Measurements from ENCODE around the gene USB1. TPM values are rescaled to one million over a fixed set of nuclear protein-coding genes. Genes with fewer than 3 reads are reported as not detected.

Gene USB1
- polyA plus RNA-seq, 1 experiment = 86.2 TPM

DNA sequence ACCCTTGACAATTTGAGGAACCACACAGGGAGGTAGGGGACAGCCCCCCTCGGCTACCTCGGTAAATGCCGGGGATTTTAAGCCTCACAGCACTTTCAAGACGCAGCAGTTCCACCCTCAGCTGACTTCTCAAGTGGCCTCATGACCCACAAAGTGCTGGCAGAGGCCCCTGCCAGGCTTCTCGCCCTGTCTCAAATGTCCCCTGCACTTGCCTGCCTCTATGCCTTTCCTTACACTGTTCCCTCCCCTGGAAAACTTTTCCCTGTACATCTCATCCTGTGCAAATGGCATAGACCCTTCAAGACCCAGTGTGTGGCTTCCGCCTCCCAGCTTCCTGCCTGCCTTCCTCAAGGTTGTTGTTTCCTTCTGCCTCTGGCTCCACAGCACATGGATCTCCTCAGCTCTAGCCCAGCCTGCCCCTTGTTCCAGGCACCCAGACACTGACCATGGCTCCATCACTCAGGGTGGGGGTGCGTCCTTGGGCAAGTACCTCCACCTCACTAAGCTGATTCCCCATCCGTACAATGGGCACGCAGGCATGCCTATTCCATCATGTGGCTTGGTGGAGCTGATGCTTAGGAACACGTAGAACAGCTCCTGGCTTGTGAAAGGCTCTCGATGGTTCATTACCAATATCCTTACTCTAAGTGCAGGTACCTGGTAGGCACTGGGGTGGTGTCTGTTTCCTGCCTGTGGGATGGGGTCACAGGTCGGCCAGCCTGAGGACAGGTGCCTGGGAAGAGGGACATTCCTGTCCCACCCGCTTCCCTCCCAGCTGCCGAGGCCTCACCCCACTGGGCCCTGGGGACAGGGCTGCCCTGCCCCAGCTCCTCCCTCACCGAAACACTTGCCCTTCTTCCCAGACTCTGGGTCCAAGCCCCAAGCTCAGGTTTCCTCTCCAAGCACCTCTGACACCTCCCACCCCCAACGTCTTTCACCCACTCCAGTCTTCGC lies 48.3 kb downstream of the USB1 start:
- CTCF ChIA-PET = interaction anchor here (1.4 kb wide), 1 partner anchor 17 kb away, joined by 4 read pairs; no protein-coding TSS in a partner anchor
- no peak for DNase-seq (ENCODE audit: low read depth)
- Histone ChIP-seq H3K27me3 (ENCODE audit: control insufficient read depth, insufficient read depth, low read length) (no peaks in the 10 kb centered on the region), H3K4me3 (ENCODE audit: low read depth, low read length) (no peak overlapping the region), H3K36me3 (ENCODE audit: control insufficient read depth, insufficient read depth, low read length) (no peaks in the 10 kb centered on the region)
- TF ChIP-seq, protein P1, sequence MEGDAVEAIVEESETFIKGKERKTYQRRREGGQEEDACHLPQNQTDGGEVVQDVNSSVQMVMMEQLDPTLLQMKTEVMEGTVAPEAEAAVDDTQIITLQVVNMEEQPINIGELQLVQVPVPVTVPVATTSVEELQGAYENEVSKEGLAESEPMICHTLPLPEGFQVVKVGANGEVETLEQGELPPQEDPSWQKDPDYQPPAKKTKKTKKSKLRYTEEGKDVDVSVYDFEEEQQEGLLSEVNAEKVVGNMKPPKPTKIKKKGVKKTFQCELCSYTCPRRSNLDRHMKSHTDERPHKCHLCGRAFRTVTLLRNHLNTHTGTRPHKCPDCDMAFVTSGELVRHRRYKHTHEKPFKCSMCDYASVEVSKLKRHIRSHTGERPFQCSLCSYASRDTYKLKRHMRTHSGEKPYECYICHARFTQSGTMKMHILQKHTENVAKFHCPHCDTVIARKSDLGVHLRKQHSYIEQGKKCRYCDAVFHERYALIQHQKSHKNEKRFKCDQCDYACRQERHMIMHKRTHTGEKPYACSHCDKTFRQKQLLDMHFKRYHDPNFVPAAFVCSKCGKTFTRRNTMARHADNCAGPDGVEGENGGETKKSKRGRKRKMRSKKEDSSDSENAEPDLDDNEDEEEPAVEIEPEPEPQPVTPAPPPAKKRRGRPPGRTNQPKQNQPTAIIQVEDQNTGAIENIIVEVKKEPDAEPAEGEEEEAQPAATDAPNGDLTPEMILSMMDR (IDR thresholded peaks at IDR 0.05; ENCODE audit: insufficient read depth, low read depth, low read length) = no peak
- POLR2A ChIA-PET = no interaction called here

DNA sequence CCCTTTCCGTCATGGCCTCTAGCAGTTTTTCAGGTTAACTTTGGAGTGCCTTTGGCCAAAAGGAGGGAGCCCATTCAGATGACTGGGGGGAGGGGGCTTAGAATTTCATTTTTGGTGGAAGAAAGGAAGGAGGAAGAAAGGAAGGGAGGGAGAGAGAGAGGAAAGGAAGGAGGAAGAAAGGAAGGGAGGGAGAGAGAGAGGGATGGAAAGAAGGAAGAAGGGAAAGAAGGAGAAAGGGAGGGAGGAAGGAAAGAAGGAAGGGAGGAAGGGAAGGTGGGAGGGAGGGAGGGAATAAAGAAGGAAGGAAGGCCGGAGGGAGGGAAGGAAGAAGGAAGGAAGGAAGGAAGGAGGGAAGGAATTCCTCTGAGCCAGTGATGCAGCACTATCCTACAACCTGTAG lies 50.1 kb downstream of the USB1 start:
- Histone ChIP-seq H3K4me3 (ENCODE audit: low read depth, low read length) (no peak overlapping the region), H3K27me3 (ENCODE audit: control insufficient read depth, insufficient read depth, low read length) (no peaks in the 10 kb centered on the region), H3K36me3 (ENCODE audit: control insufficient read depth, insufficient read depth, low read length) (no peaks in the 10 kb centered on the region)
- CTCF ChIA-PET = no interaction called here
- POLR2A ChIA-PET = no interaction called here
- no peak for DNase-seq (ENCODE audit: low read depth)
- TF ChIP-seq, protein P1 (IDR thresholded peaks at IDR 0.05; ENCODE audit: insufficient read depth, low read depth, low read length) = no peak

DNA sequence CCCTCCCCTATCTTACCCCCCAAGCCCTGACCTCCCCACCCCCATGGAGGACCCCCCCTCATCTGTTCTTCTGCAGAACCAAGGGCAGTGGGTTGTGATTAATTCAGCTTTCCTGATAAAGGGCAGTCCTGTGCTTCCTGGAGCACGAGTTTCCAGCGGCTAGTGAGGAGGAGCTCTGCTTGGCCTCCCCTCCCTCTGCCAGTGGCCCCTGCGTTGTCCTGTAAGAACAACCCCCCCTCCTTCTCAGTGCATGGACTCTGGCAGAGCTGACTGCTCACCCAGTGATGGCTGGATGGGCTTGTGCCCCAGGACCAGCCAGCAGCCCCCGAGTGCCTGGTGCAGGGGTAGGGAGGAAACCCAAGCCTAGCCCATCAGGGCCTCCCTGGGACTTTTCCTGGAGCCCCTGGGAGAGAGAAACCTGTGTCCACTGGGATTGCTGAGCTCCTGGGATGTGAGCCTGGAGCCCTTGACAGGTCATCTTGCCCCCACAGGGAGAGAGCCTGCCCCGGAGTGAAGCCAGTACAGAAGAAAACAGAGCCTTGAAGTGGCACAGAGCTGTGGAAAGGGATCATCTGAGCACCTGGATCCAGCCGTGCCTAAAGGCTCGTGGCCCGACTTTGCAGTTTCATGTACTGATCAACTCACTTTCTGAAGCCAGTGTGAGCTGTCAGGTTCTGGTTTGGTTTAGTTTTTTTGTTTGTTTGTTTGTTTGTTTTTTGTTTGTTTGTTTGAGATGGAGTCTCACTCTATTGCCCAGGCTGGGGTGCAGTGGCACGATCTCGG lies 50.8 kb downstream of the USB1 start:
- H3K4me3 ChIP-seq (ENCODE audit: low read depth, low read length) = no peak overlapping the region
- H3K27me3 ChIP-seq (ENCODE audit: control insufficient read depth, insufficient read depth, low read length) = no peaks in the 10 kb centered on the region; the same call in 1 of the 2 replicates
- ChIA-PET POLR2A (no interaction called here), CTCF (interaction anchor here (0.7 kb wide), 1 partner anchor 14 kb away, joined by 3 read pairs; no protein-coding TSS in a partner anchor)
- H3K36me3 ChIP-seq (ENCODE audit: control insufficient read depth, insufficient read depth, low read length) = no peaks in the 10 kb centered on the region
- DNase-seq (ENCODE audit: low read depth) = no peak
- TF ChIP-seq, protein P1 (IDR thresholded peaks at IDR 0.05; ENCODE audit: insufficient read depth, low read depth, low read length) = no peak

DNA sequence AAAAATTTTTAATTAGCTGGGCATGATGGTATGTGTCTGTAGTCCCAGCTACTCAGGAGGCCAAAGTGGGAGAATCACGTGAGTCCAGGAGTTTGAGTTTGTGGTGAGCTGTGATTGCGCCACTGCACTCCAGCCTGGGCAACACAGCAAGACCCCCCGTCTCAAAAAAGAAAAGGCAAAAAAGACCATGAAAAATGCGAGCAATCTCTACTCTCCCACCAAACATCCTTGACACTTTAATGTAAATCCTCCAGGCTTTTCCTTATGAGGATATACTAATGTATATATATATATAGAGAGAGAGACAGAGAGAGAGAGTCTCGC lies 52.4 kb downstream of the USB1 start:
- ChIA-PET CTCF (no interaction called here), POLR2A (no interaction called here)
- Histone ChIP-seq H3K4me3 (ENCODE audit: low read depth, low read length) (no peak overlapping the region), H3K27me3 (ENCODE audit: control insufficient read depth, insufficient read depth, low read length) (peaks cover 3% of the 10 kb centered on the region), H3K36me3 (ENCODE audit: control insufficient read depth, insufficient read depth, low read length) (no peaks in the 10 kb centered on the region)
- no peak for DNase-seq (ENCODE audit: low read depth)
- TF ChIP-seq, protein P1 (IDR thresholded peaks at IDR 0.05; ENCODE audit: insufficient read depth, low read depth, low read length) = no peak

DNA sequence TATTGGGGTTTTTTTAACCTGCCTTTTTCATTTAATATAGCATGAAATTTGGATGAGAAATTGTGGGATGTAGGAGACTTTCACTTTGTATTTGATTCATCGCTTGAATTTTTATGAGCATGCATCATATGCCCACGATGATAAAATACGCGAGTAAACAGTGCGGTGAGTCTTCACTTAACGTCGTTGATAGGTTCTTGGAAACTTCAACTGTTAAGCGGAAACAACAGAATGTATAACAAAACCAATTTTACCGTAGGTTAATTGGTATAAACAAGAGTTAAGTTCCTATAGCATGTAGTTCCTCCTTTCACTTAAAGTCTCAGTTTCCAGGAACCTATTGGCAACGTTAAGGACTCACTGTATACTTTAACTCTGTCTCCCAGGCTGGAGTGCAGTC lies 53.1 kb downstream of the USB1 start:
- Histone ChIP-seq H3K4me3 (ENCODE audit: low read depth, low read length) (no peak overlapping the region), H3K27me3 (ENCODE audit: control insufficient read depth, insufficient read depth, low read length) (peaks cover 3% of the 10 kb centered on the region), H3K36me3 (ENCODE audit: control insufficient read depth, insufficient read depth, low read length) (no peaks in the 10 kb centered on the region)
- TF ChIP-seq, protein P1 (IDR thresholded peaks at IDR 0.05; ENCODE audit: insufficient read depth, low read depth, low read length) = no peak
- ChIA-PET POLR2A (no interaction called here), CTCF (no interaction called here)
- no peak for DNase-seq (ENCODE audit: low read depth)

Measured in BJ (cell line).